ENCODE results near the gene IER3. TPM values are rescaled to one million over a fixed set of nuclear protein-coding genes. Genes with fewer than 3 reads are reported as not detected.

The IER3 gene
- total and polyA plus RNA-seq, 9 of the 15 experiments (the other 6 are each of a cell fraction or from before 2014, with no cell fraction given): 1.5 to 30.0 (median 11.5) TPM

DNA sequence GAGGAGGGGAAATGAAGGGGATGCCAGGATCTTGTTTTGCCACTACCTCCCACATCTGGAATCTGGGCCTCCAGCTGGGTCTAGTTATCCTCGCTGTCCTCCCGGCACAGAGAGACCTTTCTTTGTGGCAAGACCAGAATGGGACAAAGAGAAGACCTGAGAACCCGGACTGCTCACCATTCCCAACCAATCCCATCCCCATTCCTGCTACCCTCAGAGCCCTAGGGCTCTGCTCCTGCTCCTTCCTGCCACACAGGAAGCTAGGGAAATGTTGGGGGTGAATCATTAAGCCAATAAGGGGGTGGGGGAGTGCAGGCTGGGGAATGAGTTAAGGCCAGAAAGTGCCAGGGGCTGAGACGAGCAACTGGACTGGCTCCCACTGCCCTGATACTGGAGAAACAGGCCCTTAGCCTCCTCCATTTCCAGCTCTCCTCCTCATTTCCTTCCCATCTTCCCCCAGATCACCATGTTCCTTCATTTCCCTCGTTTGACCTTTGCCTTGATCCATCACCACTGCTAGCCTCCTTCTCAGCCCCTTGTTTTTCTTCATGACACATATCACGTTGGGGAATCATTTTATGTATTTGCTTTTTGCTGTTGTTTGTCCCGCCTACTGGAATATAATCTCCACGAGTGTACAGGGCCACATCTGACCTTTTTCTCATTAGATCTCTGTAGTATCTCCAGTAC is 4.6 kb upstream of the IER3 start (continued):
- no peak for TF ChIP-seq MGA (IDR thresholded peaks at IDR 0.05)
- no peak for TF ChIP-seq ZNF592 (IDR thresholded peaks at IDR 0.05)
- no peak for TF ChIP-seq TCF3 (CRISPR knock-in tag; IDR thresholded peaks at IDR 0.05)
- TF ChIP-seq, protein P1, sequence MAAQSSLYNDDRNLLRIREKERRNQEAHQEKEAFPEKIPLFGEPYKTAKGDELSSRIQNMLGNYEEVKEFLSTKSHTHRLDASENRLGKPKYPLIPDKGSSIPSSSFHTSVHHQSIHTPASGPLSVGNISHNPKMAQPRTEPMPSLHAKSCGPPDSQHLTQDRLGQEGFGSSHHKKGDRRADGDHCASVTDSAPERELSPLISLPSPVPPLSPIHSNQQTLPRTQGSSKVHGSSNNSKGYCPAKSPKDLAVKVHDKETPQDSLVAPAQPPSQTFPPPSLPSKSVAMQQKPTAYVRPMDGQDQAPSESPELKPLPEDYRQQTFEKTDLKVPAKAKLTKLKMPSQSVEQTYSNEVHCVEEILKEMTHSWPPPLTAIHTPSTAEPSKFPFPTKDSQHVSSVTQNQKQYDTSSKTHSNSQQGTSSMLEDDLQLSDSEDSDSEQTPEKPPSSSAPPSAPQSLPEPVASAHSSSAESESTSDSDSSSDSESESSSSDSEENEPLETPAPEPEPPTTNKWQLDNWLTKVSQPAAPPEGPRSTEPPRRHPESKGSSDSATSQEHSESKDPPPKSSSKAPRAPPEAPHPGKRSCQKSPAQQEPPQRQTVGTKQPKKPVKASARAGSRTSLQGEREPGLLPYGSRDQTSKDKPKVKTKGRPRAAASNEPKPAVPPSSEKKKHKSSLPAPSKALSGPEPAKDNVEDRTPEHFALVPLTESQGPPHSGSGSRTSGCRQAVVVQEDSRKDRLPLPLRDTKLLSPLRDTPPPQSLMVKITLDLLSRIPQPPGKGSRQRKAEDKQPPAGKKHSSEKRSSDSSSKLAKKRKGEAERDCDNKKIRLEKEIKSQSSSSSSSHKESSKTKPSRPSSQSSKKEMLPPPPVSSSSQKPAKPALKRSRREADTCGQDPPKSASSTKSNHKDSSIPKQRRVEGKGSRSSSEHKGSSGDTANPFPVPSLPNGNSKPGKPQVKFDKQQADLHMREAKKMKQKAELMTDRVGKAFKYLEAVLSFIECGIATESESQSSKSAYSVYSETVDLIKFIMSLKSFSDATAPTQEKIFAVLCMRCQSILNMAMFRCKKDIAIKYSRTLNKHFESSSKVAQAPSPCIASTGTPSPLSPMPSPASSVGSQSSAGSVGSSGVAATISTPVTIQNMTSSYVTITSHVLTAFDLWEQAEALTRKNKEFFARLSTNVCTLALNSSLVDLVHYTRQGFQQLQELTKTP (IDR thresholded peaks at IDR 0.05; ENCODE audit: low read depth in 1 of 2, partially characterized antibody in 2 of 2): no peak
- no peak for TF ChIP-seq SMARCE1 (IDR thresholded peaks at IDR 0.05)
- TF ChIP-seq ZNF699 (CRISPR knock-in tag; IDR thresholded peaks at IDR 0.05; ENCODE audit: insufficient replicate concordance): no peak
- TF ChIP-seq BACH1 (tag; IDR thresholded peaks at IDR 0.05): no peak
